GM21423 (cell line): ENCODE data around the gene CMAS.

Experiments
- ATAC-seq: cut with Tn5 transposase; IDR thresholded peaks from one replicate; pipeline ENCODE4 v1.9.1; 2021; ENCODE audit warnings: mild to moderate bottlenecking, moderate library complexity; ENCODE audit not compliant: unreplicated experiment

Gene CMAS

DNA sequence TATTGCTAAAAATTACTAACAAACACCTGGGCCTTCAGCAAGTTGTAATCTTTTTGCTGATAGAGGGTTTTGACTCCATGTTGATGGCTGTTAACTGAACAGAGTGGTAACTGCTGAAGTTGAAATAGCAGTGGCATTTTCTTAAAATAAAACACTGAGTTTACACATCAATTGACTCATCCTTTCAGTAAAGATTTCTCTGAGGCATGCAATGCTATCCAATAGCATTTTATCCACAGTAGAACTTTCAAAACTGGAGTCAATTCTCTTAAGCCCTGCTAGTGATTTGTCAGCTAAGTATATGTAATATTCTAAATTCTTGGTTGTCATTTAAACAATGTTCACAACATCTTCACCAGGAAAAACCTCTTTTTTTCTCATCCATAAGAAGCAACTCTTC, 59.5 kb downstream of the CMAS start:
- no peak for ATAC-seq

DNA sequence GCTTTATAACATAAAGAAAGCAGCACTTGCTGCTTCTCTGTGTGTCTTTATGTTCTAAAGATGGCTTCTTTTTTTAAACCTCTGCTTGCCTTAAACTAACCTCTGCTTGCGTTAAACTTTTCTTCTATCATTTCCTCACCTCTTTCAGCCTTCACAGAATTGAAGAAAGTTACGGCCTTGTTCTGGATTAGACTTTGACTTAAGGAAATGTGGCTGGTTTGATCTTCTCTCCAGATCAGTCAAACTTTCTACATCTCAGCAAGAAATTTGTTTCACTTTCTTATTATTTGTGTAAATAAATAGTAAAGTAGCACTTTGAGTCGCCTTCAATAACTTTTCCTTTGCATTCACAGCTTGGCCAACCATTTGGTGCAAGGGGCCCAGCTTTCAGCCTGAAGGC, 64.2 kb downstream of the CMAS start:
- ATAC-seq = no peak
